Erythroblast (primary cell): ENCODE results near the gene TTLL5.

Experiments
- DNase-seq, 2 experiments: peaks; one replicate each; lab custom pipeline; 2025; lab: John Stamatoyannopoulos, UW
- GATA1 ChIP-seq: IDR thresholded peaks from 2 replicates; pipeline ENCODE4 v1.6.1; 2011; ENCODE audit warnings: low read depth, mild to moderate bottlenecking, control low read depth, low read length, moderate library complexity
- POLR2A ChIP-seq: IDR thresholded peaks from 2 replicates; pipeline ENCODE4 v1.6.1; 2011; ENCODE audit warnings: mild to moderate bottlenecking, low read length

The TTLL5 gene

GRCh38 chr14:75999511-76000190 is 338.6 kb downstream of the TTLL5 start:
- no peak for TF ChIP-seq GATA1
- TF ChIP-seq POLR2A: no peak
- DNase-seq: no peak

GRCh38 chr14:76002383-76002782 is 341.3 kb downstream of the TTLL5 start:
- TF ChIP-seq POLR2A (no peak), GATA1 (no peak)
- no peak for DNase-seq
